ENCODE data around the gene NSD2.
"Not testable (repeated sequence)": the region's sequence is repeated elsewhere in the genome, so short reads cannot be mapped to it uniquely, and the experiment has no call there.

NSD2 gene

DNA sequence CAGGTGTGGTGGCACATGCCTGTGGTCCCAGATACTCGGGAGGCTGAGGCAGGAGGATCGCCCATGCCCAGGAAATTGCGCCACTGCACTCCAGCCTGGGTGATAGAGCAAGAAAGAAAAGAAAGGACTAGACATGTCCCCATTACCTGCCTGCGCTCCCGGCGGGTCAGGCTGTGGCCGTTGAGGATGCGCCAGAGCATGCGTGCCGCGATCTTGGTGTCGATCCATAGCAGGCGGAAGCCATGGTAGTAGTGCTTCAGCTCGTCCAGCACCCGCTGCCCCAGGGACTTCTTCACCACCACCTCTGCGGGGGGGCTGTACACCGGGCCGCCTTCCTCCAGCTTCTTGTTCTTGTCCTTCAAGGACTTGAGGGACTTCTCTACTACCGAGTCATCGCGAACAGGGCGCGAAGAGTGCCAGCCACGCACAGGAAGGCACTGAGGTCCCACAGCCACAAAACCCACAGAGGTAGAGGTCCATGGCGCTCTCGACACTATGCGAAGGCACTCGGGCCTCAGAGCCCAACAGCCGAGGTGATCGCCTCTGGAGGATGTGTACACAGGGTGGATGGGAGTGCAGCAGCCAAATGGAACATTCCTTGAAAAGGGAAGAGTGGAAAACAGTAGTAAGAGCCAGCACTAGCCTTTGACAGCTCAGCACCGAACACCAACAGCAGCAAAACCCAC, 29.8 kb upstream of the NSD2 start:
- POLR2A ChIA-PET = no interaction called here
- CTCF ChIA-PET = interaction anchor here (1.2 to 12.8 kb wide), 3 partner anchors 18 to 147 kb away, joined by 3 to 76 read pairs (median 3); no protein-coding TSS in a partner anchor
- no peak overlapping the region for H3K4me3 ChIP-seq (ENCODE audit: low read depth, low read length)
- no peak for TF ChIP-seq CTCF (IDR thresholded peaks at IDR 0.05; ENCODE audit: insufficient read depth, low read length, missing control alignments)
- no peak for DNase-seq (ENCODE audit: low read depth, low spot score)

GRCh38 chr4:1841887-1842210, 29.3 kb upstream of the NSD2 start:
- ChIA-PET POLR2A (no interaction called here), CTCF (interaction anchor here (1.2 to 12.8 kb wide), 2 partner anchors 19 to 57 kb away, joined by 3 to 76 read pairs; no protein-coding TSS in a partner anchor)
- DNase-seq (ENCODE audit: low read depth, low spot score) = no peak
- no peak overlapping the region for H3K4me3 ChIP-seq (ENCODE audit: low read depth, low read length)
- TF ChIP-seq CTCF (IDR thresholded peaks at IDR 0.05; ENCODE audit: insufficient read depth, low read length, missing control alignments) = no peak

DNA sequence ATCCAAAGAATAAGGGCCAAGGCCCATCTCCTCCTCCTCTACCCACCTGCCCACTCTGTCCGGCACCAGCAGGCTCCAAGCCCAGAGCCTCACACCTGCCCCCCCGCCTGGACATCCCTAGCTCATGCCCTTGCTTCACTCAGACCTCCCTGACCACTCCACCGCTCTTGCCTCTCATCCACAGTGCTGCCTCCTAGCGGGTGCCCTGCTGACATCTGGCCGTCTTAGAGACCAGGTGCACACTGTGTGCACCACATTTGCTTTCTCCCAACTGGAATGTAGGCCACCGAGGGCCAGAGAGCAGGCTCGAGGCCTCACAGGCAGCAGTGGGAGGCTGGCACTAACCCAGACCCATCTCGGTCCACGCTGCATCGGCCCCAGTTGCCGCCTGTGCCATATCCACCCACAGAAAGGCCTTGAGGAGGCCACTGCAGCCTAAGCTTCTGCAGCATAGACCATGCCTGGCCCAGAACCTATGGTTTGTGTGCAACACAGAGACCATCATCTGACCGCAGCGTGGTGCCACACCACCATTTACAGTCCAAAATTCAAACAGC, 28.8 kb upstream of the NSD2 start:
- ChIA-PET POLR2A (interaction anchor here (0.7 to 0.8 kb wide), 2 partner anchors 8 to 14 kb away, joined by 3 read pairs; no protein-coding TSS in a partner anchor), CTCF (interaction anchor here (0.9 to 12.8 kb wide), 6 partner anchors 9 to 68 kb away, joined by 3 to 76 read pairs (median 4); no protein-coding TSS in a partner anchor)
- TF ChIP-seq CTCF (IDR thresholded peaks at IDR 0.05; ENCODE audit: insufficient read depth, low read length, missing control alignments) = no peak
- no peak overlapping the region for H3K4me3 ChIP-seq (ENCODE audit: low read depth, low read length)
- no peak for DNase-seq (ENCODE audit: low read depth, low spot score)

DNA sequence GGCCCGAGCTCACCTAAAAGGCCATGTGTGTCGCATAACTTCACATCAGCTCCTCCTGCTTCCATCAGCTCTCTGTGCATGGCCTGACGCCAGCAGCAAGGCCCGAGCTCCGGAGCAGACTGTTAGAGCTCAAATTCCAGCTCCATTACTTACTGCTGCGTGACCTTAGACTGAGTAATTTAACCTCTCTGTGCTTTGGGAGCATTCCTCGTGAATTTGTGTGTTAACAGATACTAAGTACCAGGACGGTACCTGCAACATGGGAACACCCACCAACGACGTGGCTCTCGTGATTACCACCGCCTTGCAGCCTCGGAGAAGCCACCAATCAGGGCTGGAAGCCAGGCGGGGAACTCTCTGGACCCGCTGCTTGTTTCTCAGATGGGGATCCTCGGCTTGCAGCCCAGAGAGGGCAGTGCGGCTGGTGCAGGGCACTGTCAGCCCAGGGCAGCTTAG, 28.2 kb upstream of the NSD2 start:
- DNase-seq (ENCODE audit: low read depth, low spot score) = peak; percentile 44
- ChIA-PET POLR2A (interaction anchor here (0.7 to 0.8 kb wide), 2 partner anchors 9 to 13 kb away, joined by 3 read pairs; no protein-coding TSS in a partner anchor), CTCF (interaction anchor here (0.9 to 12.8 kb wide), 6 partner anchors 8 to 68 kb away, joined by 3 to 76 read pairs (median 4); no protein-coding TSS in a partner anchor)
- no peak for TF ChIP-seq CTCF (IDR thresholded peaks at IDR 0.05; ENCODE audit: insufficient read depth, low read length, missing control alignments)
- H3K4me3 ChIP-seq (ENCODE audit: low read depth, low read length) = no peak overlapping the region

DNA sequence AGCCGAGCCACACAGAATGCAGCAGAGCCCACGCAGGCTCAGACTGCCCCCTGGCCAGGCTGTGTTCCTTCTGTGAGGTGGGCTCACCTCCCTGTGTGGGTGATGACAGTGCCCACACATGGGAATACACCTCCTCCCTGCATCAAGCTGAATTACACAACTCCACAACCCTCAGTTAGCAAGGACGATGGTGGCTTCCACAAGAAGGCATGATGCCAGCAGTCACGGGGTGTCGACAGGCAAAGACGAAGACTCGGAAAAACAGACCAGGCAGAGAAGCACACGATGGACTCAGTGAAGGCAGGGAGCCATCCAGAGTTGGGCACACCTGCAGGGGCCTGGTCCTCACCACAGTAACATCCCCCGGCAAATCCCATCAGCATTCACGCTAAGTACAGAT, 27.3 kb upstream of the NSD2 start:
- no peak for TF ChIP-seq CTCF (IDR thresholded peaks at IDR 0.05; ENCODE audit: insufficient read depth, low read length, missing control alignments)
- no peak for DNase-seq (ENCODE audit: low read depth, low spot score)
- POLR2A ChIA-PET = no interaction called here
- CTCF ChIA-PET = interaction anchor here (1.8 to 12.8 kb wide), 2 partner anchors 55 to 67 kb away, joined by 7 to 76 read pairs; no protein-coding TSS in a partner anchor
- H3K4me3 ChIP-seq (ENCODE audit: low read depth, low read length) = no peak overlapping the region

DNA sequence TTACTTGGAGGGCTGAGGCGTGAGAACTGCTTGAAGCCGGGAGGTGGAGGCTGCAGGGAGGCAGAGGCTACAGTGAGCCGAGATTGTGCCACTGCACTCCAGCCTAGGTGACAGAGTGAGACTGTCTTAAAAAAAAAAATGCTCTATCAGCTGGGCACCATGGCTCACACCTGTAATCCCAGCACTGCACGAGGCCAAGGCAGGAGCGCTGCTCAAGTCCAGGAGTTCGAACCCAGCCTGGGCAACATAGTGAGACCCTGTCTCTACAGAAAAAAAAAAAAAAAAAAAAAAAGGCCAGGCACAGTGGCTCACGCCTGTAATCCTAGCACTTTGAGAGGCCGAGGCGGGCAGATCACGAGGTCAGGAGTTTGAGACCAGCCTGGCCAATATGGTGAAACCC, 26.6 kb upstream of the NSD2 start:
- not testable (repeated sequence) for DNase-seq (ENCODE audit: low read depth, low spot score); H3K4me3 ChIP-seq (ENCODE audit: low read depth, low read length)
- POLR2A ChIA-PET = interaction anchor here (1.2 kb wide), 1 partner anchor 12 kb away, joined by 3 read pairs; no protein-coding TSS in a partner anchor
- CTCF ChIA-PET = interaction anchor here (1.8 to 12.8 kb wide), 2 partner anchors 54 to 66 kb away, joined by 7 to 76 read pairs; no protein-coding TSS in a partner anchor
